ENCODE results near the gene CHD9.

- TF ChIP-seq ZNF8 (CRISPR knock-in tag; IDR thresholded peaks at IDR 0.05) (no peak), OSR1 (CRISPR knock-in tag; IDR thresholded peaks at IDR 0.05) (no peak), TSHZ2 (CRISPR knock-in tag; IDR thresholded peaks at IDR 0.05) (no peak), ZFP30 (CRISPR knock-in tag; IDR thresholded peaks at IDR 0.05) (no peak), CSDC2 (CRISPR knock-in tag; IDR thresholded peaks at IDR 0.05) (no peak), TCF4 (CRISPR knock-in tag; IDR thresholded peaks at IDR 0.05; ENCODE audit: borderline replicate concordance) (no peak), ZNF70 (CRISPR knock-in tag; IDR thresholded peaks at IDR 0.05) (no peak), RARB (CRISPR knock-in tag; IDR thresholded peaks at IDR 0.05) (no peak), GLIS3 (CRISPR knock-in tag; IDR thresholded peaks at IDR 0.05) (no peak)
- TF ChIP-seq, protein P1, sequence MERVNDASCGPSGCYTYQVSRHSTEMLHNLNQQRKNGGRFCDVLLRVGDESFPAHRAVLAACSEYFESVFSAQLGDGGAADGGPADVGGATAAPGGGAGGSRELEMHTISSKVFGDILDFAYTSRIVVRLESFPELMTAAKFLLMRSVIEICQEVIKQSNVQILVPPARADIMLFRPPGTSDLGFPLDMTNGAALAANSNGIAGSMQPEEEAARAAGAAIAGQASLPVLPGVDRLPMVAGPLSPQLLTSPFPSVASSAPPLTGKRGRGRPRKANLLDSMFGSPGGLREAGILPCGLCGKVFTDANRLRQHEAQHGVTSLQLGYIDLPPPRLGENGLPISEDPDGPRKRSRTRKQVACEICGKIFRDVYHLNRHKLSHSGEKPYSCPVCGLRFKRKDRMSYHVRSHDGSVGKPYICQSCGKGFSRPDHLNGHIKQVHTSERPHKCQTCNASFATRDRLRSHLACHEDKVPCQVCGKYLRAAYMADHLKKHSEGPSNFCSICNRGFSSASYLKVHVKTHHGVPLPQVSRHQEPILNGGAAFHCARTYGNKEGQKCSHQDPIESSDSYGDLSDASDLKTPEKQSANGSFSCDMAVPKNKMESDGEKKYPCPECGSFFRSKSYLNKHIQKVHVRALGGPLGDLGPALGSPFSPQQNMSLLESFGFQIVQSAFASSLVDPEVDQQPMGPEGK (CRISPR knock-in tag; IDR thresholded peaks at IDR 0.05; ENCODE audit: borderline replicate concordance) = no peak
Measured at GRCh38 chr16:53121043-53121620, 66.3 kb downstream of the CHD9 start.

Measured in SK-N-SH treated with all-trans-retinoic acid at 6 μM for 48 hours (cell line).